ENCODE measurements around the gene TANC2. TPM values are rescaled to one million over a fixed set of nuclear protein-coding genes. Genes with fewer than 3 reads are reported as not detected.

Gene TANC2
- total and polyA plus RNA-seq, 9 of the 15 experiments (the other 6 are each of a cell fraction or from before 2014, with no cell fraction given) = 0.46 to 7.8 (median 4.5) TPM

- TF ChIP-seq ZNF277 (CRISPR knock-in tag; IDR thresholded peaks at IDR 0.05; ENCODE audit: borderline replicate concordance) = no peak
- TF ChIP-seq ZNF143 (CRISPR knock-in tag; IDR thresholded peaks at IDR 0.05) = no peak
- TF ChIP-seq PREB (CRISPR knock-in tag; IDR thresholded peaks at IDR 0.05) = no peak
- TF ChIP-seq FOS (IDR thresholded peaks at IDR 0.05; ENCODE audit: extremely low read depth, insufficient read length) = no peak
- TF ChIP-seq ARNT (IDR thresholded peaks at IDR 0.05) = peak in 1 of 2 experiments; percentile 58; a peak in 1 of 4 replicates
- no peak for TF ChIP-seq ZNF175 (CRISPR knock-in tag; IDR thresholded peaks at IDR 0.05; ENCODE audit: low read depth)
- no peak for TF ChIP-seq ADNP (tag; IDR thresholded peaks at IDR 0.05)
- no peak for TF ChIP-seq ZKSCAN1 (IDR thresholded peaks at IDR 0.05; ENCODE audit: low read depth, low read length)
- TF ChIP-seq POLR2AphosphoS2 (IDR thresholded peaks at IDR 0.05; ENCODE audit: low read length) = no peak
- TF ChIP-seq TOE1 (IDR thresholded peaks at IDR 0.05; ENCODE audit: borderline replicate concordance) = no peak
- TF ChIP-seq TOE1 (CRISPR knock-in tag; IDR thresholded peaks at IDR 0.05; ENCODE audit: borderline replicate concordance, low read depth) = no peak
- TF ChIP-seq FOXA3 (CRISPR knock-in tag; conservative IDR thresholded peaks at IDR 0.05 in 1 of 2, IDR thresholded peaks at IDR 0.05 in 1 of 2) = no peak
- no peak for TF ChIP-seq PRMT5 (CRISPR knock-in tag; IDR thresholded peaks at IDR 0.05)
- peak; percentile 36; the same call in 1 of the 2 replicates for TF ChIP-seq SMAD4 (CRISPR knock-in tag; conservative IDR thresholded peaks at IDR 0.05)
- TF ChIP-seq ELF1 (tag; IDR thresholded peaks at IDR 0.05) = no peak
- no peak for TF ChIP-seq RB1 (IDR thresholded peaks at IDR 0.05; ENCODE audit: low read depth)
- TF ChIP-seq DACH1 (IDR thresholded peaks at IDR 0.05; ENCODE audit: partially characterized antibody) = no peak
- no peak for TF ChIP-seq CBX2 (IDR thresholded peaks at IDR 0.05; ENCODE audit: insufficient read depth, low read length, poor library complexity, severe bottlenecking)
- no peak for TF ChIP-seq BMI1 (IDR thresholded peaks at IDR 0.05; ENCODE audit: low read length)
- TF ChIP-seq CREB3L1 (IDR thresholded peaks at IDR 0.05; ENCODE audit: borderline replicate concordance, low read depth) = no peak; the same call in 1 of the 2 replicates
- no peak for TF ChIP-seq NFRKB (IDR thresholded peaks at IDR 0.05; ENCODE audit: low read depth)
- peak; percentile 84 for TF ChIP-seq NCOR1 (IDR thresholded peaks at IDR 0.05)
- no peak for TF ChIP-seq RUNX1 (IDR thresholded peaks at IDR 0.05; ENCODE audit: low read depth)
- no peak for TF ChIP-seq SREBF2 (CRISPR knock-in tag; IDR thresholded peaks at IDR 0.05)
- no peak for TF ChIP-seq PTTG1 (tag; IDR thresholded peaks at IDR 0.05; ENCODE audit: low read depth)
- peak; percentile 24; the same call in 1 of the 2 replicates for TF ChIP-seq VEZF1 (CRISPR knock-in tag; IDR thresholded peaks at IDR 0.05)
- no peak for TF ChIP-seq NR2F6 (CRISPR knock-in tag; IDR thresholded peaks at IDR 0.05)
These were observed 28.9 kb downstream of the TANC2 start (continued) for GRCh38 chr17:62994931-62995330.
